Measurements from ENCODE around the gene SNX24. TPM values are rescaled to one million over a fixed set of nuclear protein-coding genes. Genes with fewer than 3 reads are reported as not detected.

SNX24 gene
- total and polyA plus RNA-seq, 9 of the 15 experiments (the other 6 are each of a cell fraction or from before 2014, with no cell fraction given): 5.3 to 10.1 (median 7.9) TPM

DNA sequence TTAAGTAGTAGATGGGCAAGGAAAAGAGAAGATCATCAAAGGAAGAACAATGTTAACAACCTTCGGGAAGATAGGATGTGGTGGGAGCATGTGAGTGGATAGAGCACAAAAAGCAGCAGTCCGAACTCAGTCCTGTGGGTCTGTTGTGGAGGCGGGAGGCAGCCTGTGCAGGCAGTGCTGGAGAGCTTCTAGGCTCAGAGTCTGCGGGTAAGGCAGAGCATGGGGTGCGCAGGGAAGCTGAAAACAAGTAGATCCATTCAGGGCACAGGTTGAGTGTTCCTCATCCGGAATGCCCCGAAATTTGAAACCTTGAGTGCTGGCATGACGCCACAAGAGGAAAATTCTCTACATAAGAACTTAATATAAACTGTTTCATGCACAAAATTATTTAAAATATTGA lies 106.2 kb downstream of the SNX24 start:
- H3K27me3 ChIP-seq (ENCODE audit: control insufficient read depth in 2 of 2, insufficient read depth in 2 of 2, low read length in 2 of 2): peaks cover 0 to 3% of the 10 kb centered on the region in 2 experiments; a peak in 2 of 5 replicates
- H3K79me2 ChIP-seq (ENCODE audit: control insufficient read depth, insufficient read depth, low read length): no peaks in the 10 kb centered on the region
- ATAC-seq (0 out of 3 replicates have a peak, but pooled peaks have one; percentile 32), DNase-seq (ENCODE audit: extremely low read depth in 1 of 4, low spot score in 3 of 4) (no peak), FAIRE-seq (no peak)
- no peak overlapping the region for H3K4me2 ChIP-seq (ENCODE audit: insufficient read depth, low read length)
- in situ Hi-C loops (cut with MboI) (no loop called here), intact Hi-C loops (cut with micrococcal nuclease) (no loop called here)
- no peak overlapping the region for H3K27ac ChIP-seq (ENCODE audit: extremely low read depth, low read depth, low read length)
- no TSS peak for BruUV-seq (replicated peaks)
- 28% methylated on average over 8 of the region's 8 CpGs for WGBS (ENCODE audit: insufficient coverage, low coverage, missing lambda C conversion rate)
- H3K9ac ChIP-seq (ENCODE audit: insufficient read depth in 1 of 2, low read depth in 2 of 2, low read length in 2 of 2): no peak overlapping the region
- CTCF ChIA-PET (ENCODE audit: low intra/inter-chr PET ratio): no interaction called here
- H3K9me3 ChIP-seq (replicated peaks; ENCODE audit: control insufficient read depth, insufficient read depth, low read depth, low read length): no peaks in the 10 kb centered on the region
- H3K4me1 ChIP-seq (replicated peaks in 1 of 2; ENCODE audit: control insufficient read depth in 2 of 2, insufficient read depth in 2 of 2, low read length in 2 of 2): no peaks in the 10 kb centered on the region
- H3K4me3 ChIP-seq: no peak overlapping the region
- no peaks in the 10 kb centered on the region for H4K20me1 ChIP-seq (replicated peaks; ENCODE audit: control insufficient read depth, insufficient read depth, low read length)
- no peak overlapping the region for H2AFZ ChIP-seq (ENCODE audit: low read depth, low read length)
- POLR2A ChIA-PET: no interaction called here
- TF ChIP-seq HMGN3 (IDR thresholded peaks at IDR 0.05; ENCODE audit: borderline replicate concordance, extremely low read depth, insufficient read length, low read depth, low read length) (no peak), ARHGAP35 (IDR thresholded peaks at IDR 0.05; ENCODE audit: partially characterized antibody) (no peak), TEAD2 (tag; IDR thresholded peaks at IDR 0.05) (no peak)
- no peaks in the 10 kb centered on the region for H3K9me1 ChIP-seq (ENCODE audit: control insufficient read depth, insufficient read depth, low read length)
- no peaks in the 10 kb centered on the region for H3K36me3 ChIP-seq (ENCODE audit: control insufficient read depth, insufficient read depth, low read length)

DNA sequence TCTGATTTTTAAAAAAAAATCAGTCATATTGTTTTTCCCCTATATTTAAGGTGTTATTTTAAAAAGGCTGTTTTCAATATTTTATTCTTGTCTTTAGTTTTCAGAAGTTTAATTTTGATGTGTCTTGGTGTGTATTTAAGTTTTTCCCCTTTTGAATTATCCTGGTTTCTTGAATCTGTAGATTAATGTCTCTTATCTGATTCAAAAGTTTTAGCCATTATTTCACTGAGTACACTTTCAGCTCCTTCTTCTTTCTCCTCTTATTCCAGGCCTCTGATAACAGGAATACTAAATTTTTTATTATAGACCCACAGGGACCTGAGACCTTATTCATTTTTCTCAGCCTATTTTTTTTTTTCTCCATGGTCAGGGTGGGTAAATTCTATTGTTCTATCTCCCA lies 109.3 kb downstream of the SNX24 start:
- FAIRE-seq: no peak
- intact Hi-C loops (cut with micrococcal nuclease): no loop called here
- POLR2A ChIA-PET: no interaction called here
- TF ChIP-seq SMARCA4 (IDR thresholded peaks at IDR 0.05) (no peak), ZNF717 (CRISPR knock-in tag; IDR thresholded peaks at IDR 0.05) (no peak), NR2C2 (CRISPR knock-in tag; IDR thresholded peaks at IDR 0.05) (no peak), NR2C2 (tag; IDR thresholded peaks at IDR 0.05) (no peak), SAFB2 (IDR thresholded peaks at IDR 0.05; ENCODE audit: borderline replicate concordance, low read depth, low read length, severe bottlenecking) (no peak), EHMT2 (IDR thresholded peaks at IDR 0.05) (no peak), RBM17 (IDR thresholded peaks at IDR 0.05; ENCODE audit: borderline replicate concordance, low read depth, low read length) (no peak), ZEB2 (IDR thresholded peaks at IDR 0.05) (no peak), ZNF766 (CRISPR knock-in tag; conservative IDR thresholded peaks at IDR 0.05) (no peak)
- TF ChIP-seq, protein P1, sequence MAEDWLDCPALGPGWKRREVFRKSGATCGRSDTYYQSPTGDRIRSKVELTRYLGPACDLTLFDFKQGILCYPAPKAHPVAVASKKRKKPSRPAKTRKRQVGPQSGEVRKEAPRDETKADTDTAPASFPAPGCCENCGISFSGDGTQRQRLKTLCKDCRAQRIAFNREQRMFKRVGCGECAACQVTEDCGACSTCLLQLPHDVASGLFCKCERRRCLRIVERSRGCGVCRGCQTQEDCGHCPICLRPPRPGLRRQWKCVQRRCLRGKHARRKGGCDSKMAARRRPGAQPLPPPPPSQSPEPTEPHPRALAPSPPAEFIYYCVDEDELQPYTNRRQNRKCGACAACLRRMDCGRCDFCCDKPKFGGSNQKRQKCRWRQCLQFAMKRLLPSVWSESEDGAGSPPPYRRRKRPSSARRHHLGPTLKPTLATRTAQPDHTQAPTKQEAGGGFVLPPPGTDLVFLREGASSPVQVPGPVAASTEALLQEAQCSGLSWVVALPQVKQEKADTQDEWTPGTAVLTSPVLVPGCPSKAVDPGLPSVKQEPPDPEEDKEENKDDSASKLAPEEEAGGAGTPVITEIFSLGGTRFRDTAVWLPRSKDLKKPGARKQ (CRISPR knock-in tag; IDR thresholded peaks at IDR 0.05): no peak
- TF ChIP-seq, protein P2, sequence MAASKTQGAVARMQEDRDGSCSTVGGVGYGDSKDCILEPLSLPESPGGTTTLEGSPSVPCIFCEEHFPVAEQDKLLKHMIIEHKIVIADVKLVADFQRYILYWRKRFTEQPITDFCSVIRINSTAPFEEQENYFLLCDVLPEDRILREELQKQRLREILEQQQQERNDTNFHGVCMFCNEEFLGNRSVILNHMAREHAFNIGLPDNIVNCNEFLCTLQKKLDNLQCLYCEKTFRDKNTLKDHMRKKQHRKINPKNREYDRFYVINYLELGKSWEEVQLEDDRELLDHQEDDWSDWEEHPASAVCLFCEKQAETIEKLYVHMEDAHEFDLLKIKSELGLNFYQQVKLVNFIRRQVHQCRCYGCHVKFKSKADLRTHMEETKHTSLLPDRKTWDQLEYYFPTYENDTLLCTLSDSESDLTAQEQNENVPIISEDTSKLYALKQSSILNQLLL (CRISPR knock-in tag; IDR thresholded peaks at IDR 0.05; ENCODE audit: borderline replicate concordance): no peak

More for the DNA sequence above, 109.3 kb downstream of the SNX24 start:
- Histone ChIP-seq H3K4me3 (no peak overlapping the region), H3K27me3 (ENCODE audit: control insufficient read depth in 2 of 2, insufficient read depth in 2 of 2, low read length in 2 of 2) (peaks cover 0 to 3% of the 10 kb centered on the region in 2 experiments; a peak in 2 of 5 replicates), H3K9me1 (ENCODE audit: control insufficient read depth, insufficient read depth, low read length) (no peaks in the 10 kb centered on the region), H3K79me2 (ENCODE audit: control insufficient read depth, insufficient read depth, low read length) (no peaks in the 10 kb centered on the region), H4K20me1 (replicated peaks; ENCODE audit: control insufficient read depth, insufficient read depth, low read length) (no peaks in the 10 kb centered on the region), H3K36me3 (ENCODE audit: control insufficient read depth, insufficient read depth, low read length) (no peaks in the 10 kb centered on the region), H2AFZ (ENCODE audit: low read depth, low read length) (no peak overlapping the region), H3K4me1 (replicated peaks in 1 of 2; ENCODE audit: control insufficient read depth in 2 of 2, insufficient read depth in 2 of 2, low read length in 2 of 2) (no peaks in the 10 kb centered on the region), H3K4me2 (ENCODE audit: insufficient read depth, low read length) (no peak overlapping the region), H3K27ac (ENCODE audit: extremely low read depth, low read depth, low read length) (no peak overlapping the region), H3K9me3 (replicated peaks; ENCODE audit: control insufficient read depth, insufficient read depth, low read depth, low read length) (no peaks in the 10 kb centered on the region), H3K9ac (ENCODE audit: insufficient read depth in 1 of 2, low read depth in 2 of 2, low read length in 2 of 2) (no peak overlapping the region)
- no TSS peak for BruUV-seq (replicated peaks)
- DNase-seq (ENCODE audit: extremely low read depth in 1 of 4, low spot score in 3 of 4) (no peak), ATAC-seq (no peak)
- in situ Hi-C loops (cut with MboI): no loop called here
- CTCF ChIA-PET (ENCODE audit: low intra/inter-chr PET ratio): no interaction called here
